ENCODE data around the gene HS3ST3A1.

The HS3ST3A1 gene

DNA sequence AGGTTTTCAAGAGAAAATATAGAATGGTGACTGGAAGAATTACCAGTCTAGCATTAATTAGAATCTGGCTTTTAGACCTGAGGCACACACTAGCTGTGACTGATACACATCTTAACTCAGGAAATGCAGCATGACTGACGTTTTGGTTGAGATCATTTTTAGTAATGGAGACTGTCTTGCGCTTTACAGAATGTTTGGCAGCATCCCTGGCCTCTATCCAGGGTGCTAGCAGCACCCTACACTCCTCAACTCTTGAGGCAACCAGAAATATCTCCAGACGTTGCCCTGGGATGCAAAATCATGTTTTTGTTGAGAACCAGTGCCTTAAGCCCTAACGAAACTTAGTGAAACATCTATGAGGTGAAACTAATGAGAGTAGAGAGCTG is 109.0 kb downstream of the HS3ST3A1 start:
- no peak for DNase-seq (ENCODE audit: low read depth, low spot score)
- H3K9me3 ChIP-seq (ENCODE audit: insufficient read depth, low read length): no peaks in the 10 kb centered on the region
- no peak overlapping the region for H3K9ac ChIP-seq (ENCODE audit: insufficient read length, low read depth)
- no peaks in the 10 kb centered on the region for H3K4me1 ChIP-seq (ENCODE audit: insufficient read depth, insufficient read length)
- no peaks in the 10 kb centered on the region for H3K27me3 ChIP-seq (ENCODE audit: insufficient read depth, insufficient read length)
- no peaks in the 10 kb centered on the region for H3K36me3 ChIP-seq (ENCODE audit: insufficient read depth, insufficient read length, low read length)
- H3K4me3 ChIP-seq (ENCODE audit: insufficient read length, low read depth): no peak overlapping the region
- TF ChIP-seq YY1 (IDR thresholded peaks at IDR 0.05; ENCODE audit: insufficient read depth, insufficient read length) (no peak), SUZ12 (IDR thresholded peaks at IDR 0.05; ENCODE audit: extremely low read depth, insufficient read depth, insufficient read length) (no peak), ZNF274 (IDR thresholded peaks at IDR 0.05; ENCODE audit: low read depth, low read length) (no peak)

DNA sequence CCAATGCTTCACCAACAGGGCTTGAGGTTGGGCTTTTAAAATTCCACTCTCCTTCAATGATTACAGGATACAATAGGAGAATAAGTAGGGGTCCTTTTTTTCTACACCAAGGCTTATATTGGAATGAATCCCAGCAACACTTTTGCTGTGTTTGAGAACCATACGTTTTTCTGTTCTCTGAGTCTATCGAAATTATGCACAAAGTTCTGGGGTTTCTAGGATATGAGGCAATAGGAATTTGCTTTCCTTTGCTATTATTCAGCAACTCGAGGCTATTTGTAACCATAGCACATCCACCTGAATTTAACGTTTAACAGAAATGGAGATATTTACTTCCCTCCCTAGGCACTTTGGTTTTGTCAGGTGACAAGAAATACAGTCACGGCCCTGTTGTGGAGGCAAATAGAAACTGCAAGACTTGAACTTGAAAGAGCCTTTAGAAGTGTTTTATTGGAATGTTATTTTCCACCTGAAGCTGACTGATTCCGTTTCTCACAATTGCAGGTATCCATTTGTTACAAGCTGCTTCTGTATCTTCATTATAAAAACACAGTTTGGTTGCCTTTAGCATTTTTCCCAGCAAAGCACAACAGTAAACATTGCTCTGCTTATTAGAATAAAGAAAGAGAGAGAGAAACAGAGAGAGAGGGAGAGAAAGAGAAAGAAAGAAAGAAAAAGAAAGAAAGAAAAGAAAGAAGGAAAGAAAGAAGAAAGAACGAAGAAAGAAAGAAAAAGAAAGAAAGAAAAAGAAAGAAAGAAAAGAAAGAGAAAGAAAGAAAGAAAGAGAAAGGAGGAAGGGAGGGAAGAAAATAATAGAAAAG is 109.6 kb downstream of the HS3ST3A1 start:
- H3K4me3 ChIP-seq (ENCODE audit: insufficient read length, low read depth): no peak overlapping the region
- H3K36me3 ChIP-seq (ENCODE audit: insufficient read depth, insufficient read length, low read length): no peaks in the 10 kb centered on the region
- no peaks in the 10 kb centered on the region for H3K27me3 ChIP-seq (ENCODE audit: insufficient read depth, insufficient read length)
- H3K4me1 ChIP-seq (ENCODE audit: insufficient read depth, insufficient read length): no peaks in the 10 kb centered on the region
- no peak overlapping the region for H3K9ac ChIP-seq (ENCODE audit: insufficient read length, low read depth)
- H3K9me3 ChIP-seq (ENCODE audit: insufficient read depth, low read length): no peaks in the 10 kb centered on the region
- no peak for TF ChIP-seq ZNF274 (IDR thresholded peaks at IDR 0.05; ENCODE audit: low read depth, low read length)
- TF ChIP-seq SUZ12 (IDR thresholded peaks at IDR 0.05; ENCODE audit: extremely low read depth, insufficient read depth, insufficient read length): no peak
- TF ChIP-seq YY1 (IDR thresholded peaks at IDR 0.05; ENCODE audit: insufficient read depth, insufficient read length): no peak
- no peak for DNase-seq (ENCODE audit: low read depth, low spot score)

DNA sequence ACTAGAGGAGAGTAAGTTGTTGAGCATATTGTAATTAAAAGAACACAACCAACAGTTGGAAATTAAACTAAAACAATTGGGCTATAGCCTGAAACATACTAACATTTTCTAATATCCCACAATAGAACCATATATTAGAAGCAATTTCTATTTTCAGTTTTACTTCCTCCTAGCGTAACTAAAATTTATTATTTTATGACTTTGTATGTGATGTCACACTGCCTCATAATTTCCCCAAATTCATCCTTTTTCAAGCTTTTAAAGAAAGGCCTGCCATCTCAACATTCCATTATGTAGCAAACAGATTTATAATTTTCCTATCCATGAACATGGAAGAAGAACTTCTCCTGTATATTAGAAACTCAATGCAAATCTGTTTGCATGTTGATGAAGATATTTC is 110.2 kb downstream of the HS3ST3A1 start:
- no peaks in the 10 kb centered on the region for H3K9me3 ChIP-seq (ENCODE audit: insufficient read depth, low read length)
- no peaks in the 10 kb centered on the region for H3K4me1 ChIP-seq (ENCODE audit: insufficient read depth, insufficient read length)
- H3K9ac ChIP-seq (ENCODE audit: insufficient read length, low read depth): no peak overlapping the region
- no peak for DNase-seq (ENCODE audit: low read depth, low spot score)
- no peak overlapping the region for H3K4me3 ChIP-seq (ENCODE audit: insufficient read length, low read depth)
- no peaks in the 10 kb centered on the region for H3K27me3 ChIP-seq (ENCODE audit: insufficient read depth, insufficient read length)
- H3K36me3 ChIP-seq (ENCODE audit: insufficient read depth, insufficient read length, low read length): no peaks in the 10 kb centered on the region
- TF ChIP-seq YY1 (IDR thresholded peaks at IDR 0.05; ENCODE audit: insufficient read depth, insufficient read length): no peak
- no peak for TF ChIP-seq ZNF274 (IDR thresholded peaks at IDR 0.05; ENCODE audit: low read depth, low read length)
- TF ChIP-seq SUZ12 (IDR thresholded peaks at IDR 0.05; ENCODE audit: extremely low read depth, insufficient read depth, insufficient read length): no peak

DNA sequence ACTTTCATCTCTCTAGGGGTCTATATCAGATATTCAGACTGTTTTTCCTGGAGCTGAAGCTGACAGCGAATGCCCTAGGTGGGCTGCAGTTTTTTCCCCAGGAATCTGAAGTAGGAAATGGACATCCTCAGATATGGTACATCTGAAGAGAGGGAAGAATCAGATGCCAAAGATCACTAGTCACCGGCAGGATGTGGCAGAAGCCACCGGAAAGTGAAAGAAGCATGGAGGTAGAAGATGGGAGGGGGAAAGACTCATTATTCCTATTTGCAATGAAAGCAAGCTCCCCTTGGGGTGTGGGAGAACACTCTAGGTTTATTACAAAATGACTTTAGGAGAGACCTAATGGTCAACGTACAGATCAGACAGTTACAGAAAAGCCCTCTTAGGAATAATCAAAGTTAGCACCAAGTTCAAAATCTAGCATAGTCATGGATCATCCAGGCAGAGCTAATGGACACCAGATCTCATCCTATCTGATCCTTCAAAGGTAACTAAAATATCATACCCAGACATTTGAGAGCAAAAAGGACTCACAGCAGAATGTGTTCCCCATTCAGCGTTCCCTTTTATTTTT is 110.7 kb downstream of the HS3ST3A1 start:
- Histone ChIP-seq H3K36me3 (ENCODE audit: insufficient read depth, insufficient read length, low read length) (no peaks in the 10 kb centered on the region), H3K9ac (ENCODE audit: insufficient read length, low read depth) (no peak overlapping the region), H3K4me3 (ENCODE audit: insufficient read length, low read depth) (no peak overlapping the region), H3K4me1 (ENCODE audit: insufficient read depth, insufficient read length) (no peaks in the 10 kb centered on the region), H3K9me3 (ENCODE audit: insufficient read depth, low read length) (no peaks in the 10 kb centered on the region), H3K27me3 (ENCODE audit: insufficient read depth, insufficient read length) (no peaks in the 10 kb centered on the region)
- DNase-seq (ENCODE audit: low read depth, low spot score): no peak
- TF ChIP-seq YY1 (IDR thresholded peaks at IDR 0.05; ENCODE audit: insufficient read depth, insufficient read length): no peak
- TF ChIP-seq ZNF274 (IDR thresholded peaks at IDR 0.05; ENCODE audit: low read depth, low read length): no peak
- no peak for TF ChIP-seq SUZ12 (IDR thresholded peaks at IDR 0.05; ENCODE audit: extremely low read depth, insufficient read depth, insufficient read length)

GRCh38 chr17:13490427-13490826 is 111.3 kb downstream of the HS3ST3A1 start:
- TF ChIP-seq ZNF274 (IDR thresholded peaks at IDR 0.05; ENCODE audit: low read depth, low read length): no peak
- TF ChIP-seq YY1 (IDR thresholded peaks at IDR 0.05; ENCODE audit: insufficient read depth, insufficient read length): no peak
- TF ChIP-seq SUZ12 (IDR thresholded peaks at IDR 0.05; ENCODE audit: extremely low read depth, insufficient read depth, insufficient read length): no peak
- H3K4me1 ChIP-seq (ENCODE audit: insufficient read depth, insufficient read length): no peaks in the 10 kb centered on the region
- no peaks in the 10 kb centered on the region for H3K9me3 ChIP-seq (ENCODE audit: insufficient read depth, low read length)
- no peaks in the 10 kb centered on the region for H3K36me3 ChIP-seq (ENCODE audit: insufficient read depth, insufficient read length, low read length)
- no peak for DNase-seq (ENCODE audit: low read depth, low spot score)
- H3K9ac ChIP-seq (ENCODE audit: insufficient read length, low read depth): no peak overlapping the region
- no peak overlapping the region for H3K4me3 ChIP-seq (ENCODE audit: insufficient read length, low read depth)
- no peaks in the 10 kb centered on the region for H3K27me3 ChIP-seq (ENCODE audit: insufficient read depth, insufficient read length)

DNA sequence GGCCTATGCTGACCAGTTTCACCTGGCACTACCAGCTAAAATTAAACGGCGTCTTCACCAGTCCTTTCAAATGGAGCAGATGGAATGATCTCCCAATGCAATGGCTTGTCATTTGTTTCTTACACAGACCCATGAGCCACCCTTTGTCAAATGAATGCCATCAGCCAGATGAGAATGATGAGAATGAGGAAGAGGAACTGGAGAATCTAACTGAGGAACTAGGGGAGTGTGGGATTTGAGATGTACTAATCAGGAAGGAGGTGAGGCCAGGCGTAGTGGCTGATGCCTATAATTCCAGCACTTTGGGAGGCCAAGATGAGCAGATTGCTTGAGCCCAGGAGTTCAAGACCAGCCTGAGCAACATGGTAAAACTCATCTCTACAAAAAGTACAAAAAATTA is 116.4 kb downstream of the HS3ST3A1 start:
- H3K9ac ChIP-seq (ENCODE audit: insufficient read length, low read depth): no peak overlapping the region
- no peaks in the 10 kb centered on the region for H3K4me1 ChIP-seq (ENCODE audit: insufficient read depth, insufficient read length)
- no peaks in the 10 kb centered on the region for H3K27me3 ChIP-seq (ENCODE audit: insufficient read depth, insufficient read length)
- no peak overlapping the region for H3K4me3 ChIP-seq (ENCODE audit: insufficient read length, low read depth)
- peaks cover 19% of the 10 kb centered on the region for H3K9me3 ChIP-seq (ENCODE audit: insufficient read depth, low read length)
- TF ChIP-seq YY1 (IDR thresholded peaks at IDR 0.05; ENCODE audit: insufficient read depth, insufficient read length) (no peak), ZNF274 (IDR thresholded peaks at IDR 0.05; ENCODE audit: low read depth, low read length) (no peak), SUZ12 (IDR thresholded peaks at IDR 0.05; ENCODE audit: extremely low read depth, insufficient read depth, insufficient read length) (no peak)
- no peak for DNase-seq (ENCODE audit: low read depth, low spot score)
- no peaks in the 10 kb centered on the region for H3K36me3 ChIP-seq (ENCODE audit: insufficient read depth, insufficient read length, low read length)

DNA sequence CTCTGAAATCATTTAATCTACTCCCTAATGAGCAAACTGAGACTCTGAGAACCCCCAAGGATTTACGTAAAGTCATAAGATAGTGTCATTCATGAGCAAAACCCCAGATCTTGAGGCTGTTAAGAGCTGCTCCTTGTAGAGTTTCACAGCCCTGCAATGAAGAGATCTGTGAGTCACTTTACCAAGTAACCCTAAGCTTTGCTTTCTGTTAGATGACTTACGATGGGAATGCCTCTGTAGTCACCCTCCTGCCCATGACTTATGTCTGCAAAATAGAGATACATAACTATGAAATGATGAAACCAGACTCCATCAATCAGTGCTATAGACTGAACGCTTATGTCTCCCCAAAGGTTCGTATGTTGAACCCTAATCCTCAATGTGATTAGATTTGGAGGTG is 117.7 kb downstream of the HS3ST3A1 start:
- Histone ChIP-seq H3K9ac (ENCODE audit: insufficient read length, low read depth) (no peak overlapping the region), H3K27me3 (ENCODE audit: insufficient read depth, insufficient read length) (no peaks in the 10 kb centered on the region), H3K36me3 (ENCODE audit: insufficient read depth, insufficient read length, low read length) (no peaks in the 10 kb centered on the region), H3K9me3 (ENCODE audit: insufficient read depth, low read length) (peaks cover 23% of the 10 kb centered on the region), H3K4me3 (ENCODE audit: insufficient read length, low read depth) (no peak overlapping the region), H3K4me1 (ENCODE audit: insufficient read depth, insufficient read length) (no peaks in the 10 kb centered on the region)
- DNase-seq (ENCODE audit: low read depth, low spot score): no peak
- TF ChIP-seq YY1 (IDR thresholded peaks at IDR 0.05; ENCODE audit: insufficient read depth, insufficient read length): no peak
- no peak for TF ChIP-seq SUZ12 (IDR thresholded peaks at IDR 0.05; ENCODE audit: extremely low read depth, insufficient read depth, insufficient read length)
- no peak for TF ChIP-seq ZNF274 (IDR thresholded peaks at IDR 0.05; ENCODE audit: low read depth, low read length)
